Liver (tissue), 3 donors: Measurements from ENCODE around the gene CRYL1.

Source experiments
- CTCF ChIP-seq: fragments of 150-350 bp; IDR thresholded peaks from 2 replicates; pipeline ENCODE4 v1.5.1; 2017; ENCODE audit warnings: improper control_type of control experiment, low read depth, low read length; ENCODE audit not compliant: missing input control
- JUND ChIP-seq, 2 donors: IDR thresholded peaks; 2 replicates each; pipeline ENCODE4 v1.6.1; 2016; ENCODE audit warnings: antibody characterized with exemption in 2 of 2
- SP1 ChIP-seq: IDR thresholded peaks from 2 replicates; pipeline ENCODE4 v1.6.1; 2018; ENCODE audit warnings: antibody characterized with exemption, mild to moderate bottlenecking
- donor health status: healthy.
- donor health status: healthy.

- TF ChIP-seq CTCF (no peak), SP1 (no peak), JUND (IDR thresholded peaks at IDR 0.05) (no peak)
These were observed 53.1 kb downstream of the CRYL1 start for GRCh38 chr13:20472531-20472930.
